HCT116 (cell line): ENCODE results near the gene MAST4.

Source experiments
- EGR1 ChIP-seq: IDR thresholded peaks from 2 replicates; pipeline ENCODE4 v1.6.1; 2012; ENCODE audit warnings: low read depth
- EZH2 ChIP-seq: fragments of 200-600 bp; sonication (generic); IDR thresholded peaks from 2 replicates; pipeline ENCODE4 v1.6.1; 2017; ENCODE audit warnings: antibody characterized with exemption, mixed run types
- POLR2A ChIP-seq: IDR thresholded peaks from 2 replicates; pipeline ENCODE4 v1.7.0; 2011; ENCODE audit warnings: borderline replicate concordance; ENCODE audit not compliant: insufficient read depth, insufficient read length; ENCODE audit errors: extremely low read depth
- POLR2AphosphoS5 ChIP-seq: IDR thresholded peaks from 2 replicates; pipeline ENCODE4 v1.6.1; 2011; ENCODE audit warnings: mild to moderate bottlenecking, low read depth, low read length, moderate library complexity
- SIN3A ChIP-seq: IDR thresholded peaks from 2 replicates; pipeline ENCODE4 v1.6.1; 2012; ENCODE audit warnings: low read depth
- SP1 ChIP-seq: IDR thresholded peaks from 2 replicates; pipeline ENCODE4 v1.6.1; 2012; ENCODE audit warnings: low read depth
- TF ChIP-seq, protein P1 (sequence below): IDR thresholded peaks from 2 replicates; pipeline ENCODE4 v1.6.1; 2012
- TF ChIP-seq, protein P2 (sequence below), 3 experiments: fragments of 200-600 bp in 1 of 3; sonication (generic) in 1 of 3; IDR thresholded peaks in 2 of 3; conservative IDR thresholded peaks in 1 of 3; 2 replicates each; pipeline ENCODE4 v1.5.1; 2012 to 2017; ENCODE audit warnings: low read depth in 2 of 3, low read length in 2 of 3, antibody characterized with exemption in 1 of 3, borderline replicate concordance in 1 of 3, control low read depth in 1 of 3, mild to moderate bottlenecking in 1 of 3, mixed read lengths in 1 of 3, mixed run types in 1 of 3, moderate library complexity in 1 of 3; ENCODE audit not compliant: insufficient read depth in 1 of 3

DNA sequence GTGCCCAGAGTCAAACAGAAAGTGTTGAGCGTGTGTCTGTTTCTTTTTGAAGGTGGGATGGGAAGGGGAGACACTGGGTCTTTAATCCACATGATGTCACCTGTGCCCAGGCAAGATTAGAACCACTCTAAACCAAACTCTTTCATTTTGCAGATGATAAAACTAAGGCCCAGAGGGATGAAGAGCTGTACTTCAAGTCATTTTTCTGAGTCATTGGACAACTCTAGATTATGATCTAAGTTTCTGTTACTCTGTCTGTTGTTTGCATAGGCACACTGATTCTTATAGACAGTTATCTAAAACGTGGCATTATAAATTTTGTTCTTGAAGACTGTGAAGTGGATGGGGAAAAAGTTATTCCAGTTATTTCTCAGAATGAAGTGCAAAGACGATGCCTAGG is 48.8 kb downstream of the MAST4 start:
- TF ChIP-seq, protein P1, sequence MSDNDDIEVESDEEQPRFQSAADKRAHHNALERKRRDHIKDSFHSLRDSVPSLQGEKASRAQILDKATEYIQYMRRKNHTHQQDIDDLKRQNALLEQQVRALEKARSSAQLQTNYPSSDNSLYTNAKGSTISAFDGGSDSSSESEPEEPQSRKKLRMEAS: no peak
- TF ChIP-seq POLR2AphosphoS5 (no peak), POLR2A (no peak), SP1 (no peak), SIN3A (no peak), EZH2 (no peak), EGR1 (no peak)
- TF ChIP-seq, protein P2, sequence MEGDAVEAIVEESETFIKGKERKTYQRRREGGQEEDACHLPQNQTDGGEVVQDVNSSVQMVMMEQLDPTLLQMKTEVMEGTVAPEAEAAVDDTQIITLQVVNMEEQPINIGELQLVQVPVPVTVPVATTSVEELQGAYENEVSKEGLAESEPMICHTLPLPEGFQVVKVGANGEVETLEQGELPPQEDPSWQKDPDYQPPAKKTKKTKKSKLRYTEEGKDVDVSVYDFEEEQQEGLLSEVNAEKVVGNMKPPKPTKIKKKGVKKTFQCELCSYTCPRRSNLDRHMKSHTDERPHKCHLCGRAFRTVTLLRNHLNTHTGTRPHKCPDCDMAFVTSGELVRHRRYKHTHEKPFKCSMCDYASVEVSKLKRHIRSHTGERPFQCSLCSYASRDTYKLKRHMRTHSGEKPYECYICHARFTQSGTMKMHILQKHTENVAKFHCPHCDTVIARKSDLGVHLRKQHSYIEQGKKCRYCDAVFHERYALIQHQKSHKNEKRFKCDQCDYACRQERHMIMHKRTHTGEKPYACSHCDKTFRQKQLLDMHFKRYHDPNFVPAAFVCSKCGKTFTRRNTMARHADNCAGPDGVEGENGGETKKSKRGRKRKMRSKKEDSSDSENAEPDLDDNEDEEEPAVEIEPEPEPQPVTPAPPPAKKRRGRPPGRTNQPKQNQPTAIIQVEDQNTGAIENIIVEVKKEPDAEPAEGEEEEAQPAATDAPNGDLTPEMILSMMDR (IDR thresholded peaks at IDR 0.05 in 2 of 3, conservative IDR thresholded peaks at IDR 0.05 in 1 of 3; ENCODE audit: borderline replicate concordance in 1 of 3, insufficient read depth in 1 of 3, low read depth in 2 of 3, low read length in 2 of 3): no peak
